T-cell (primary cell): Measurements from ENCODE around the gene PHYKPL. TPM values are rescaled to one million over a fixed set of nuclear protein-coding genes. Genes with fewer than 3 reads are reported as not detected.

Experiments
- ATAC-seq, 4 experiments: fragments of 200-7000 bp in 3 of 4; fragments of 150-1000 bp in 1 of 4; cut with Tn5 transposase; replicated peaks in 1 of 4; 1 replicate in 3 of 4; 2 replicates in 1 of 4; pipeline ENCODE4 v1.10.0; 2021; ENCODE audit warnings: moderate library complexity in 3 of 4, mild to moderate bottlenecking in 2 of 4, moderate number of reproducible peaks in 1 of 4
- CTCF ChIA-PET, 2 donors: fragments of 300-600 bp; sonication (Branson Sonifier 250); formaldehyde crosslinking; loops; one replicate each; lab custom pipeline; 2022; ENCODE audit warnings: antibody characterized with exemption in 2 of 2; lab: Charles Lee
- POLR2A ChIA-PET, 2 donors: fragments of 300-600 bp; sonication (Branson Sonifier 250); formaldehyde crosslinking; loops; one replicate each; lab custom pipeline; 2022; ENCODE audit warnings: antibody characterized with exemption in 2 of 2; lab: Charles Lee
- DNase-seq, 35 experiments: peaks; one replicate each; pipeline versions ENCODE4 v3.0.0 to v3.0.0-alpha.2; 2013 to 2023
- H3K27ac ChIP-seq: one replicate; pipeline ENCODE4 v1.5.1; 2013; ENCODE audit warnings: low read length
- H3K27me3 ChIP-seq, 2 experiments: replicated peaks in 1 of 2; 1 replicate in 1 of 2; 2 replicates in 1 of 2; pipeline versions ENCODE4 v1.6.1 to v1.7.0; 2013; ENCODE audit warnings: low read length in 1 of 2, mixed read lengths in 1 of 2; ENCODE audit not compliant: control insufficient read depth in 2 of 2, insufficient read depth in 2 of 2; ENCODE audit errors: extremely low read depth in 1 of 2
- H3K36me3 ChIP-seq, 2 donors: 1 replicate in 1 of 2; 2 replicates in 1 of 2; pipeline versions ENCODE4 v1.6.1 to v1.7.0; 2013; ENCODE audit warnings: low read length in 1 of 2; ENCODE audit not compliant: control insufficient read depth in 2 of 2, insufficient read depth in 1 of 2; ENCODE audit errors: extremely low read depth in 1 of 2
- H3K4me1 ChIP-seq, 2 experiments: 1 replicate in 1 of 2; 2 replicates in 1 of 2; pipeline versions ENCODE4 v1.6.1 to v1.7.0; 2013; ENCODE audit warnings: low read length in 2 of 2, mixed read lengths in 1 of 2; ENCODE audit not compliant: insufficient read depth in 2 of 2, control insufficient read depth in 1 of 2; ENCODE audit errors: extremely low read depth in 1 of 2
- H3K4me3 ChIP-seq, 2 donors: 1 replicate in 1 of 2; 2 replicates in 1 of 2; pipeline versions ENCODE4 v1.5.1 to v1.7.0; 2013; ENCODE audit warnings: mild to moderate bottlenecking in 2 of 2, low read length in 1 of 2, moderate library complexity in 1 of 2; ENCODE audit not compliant: control insufficient read depth in 1 of 2; ENCODE audit errors: extremely low read depth in 1 of 2
- H3K9me3 ChIP-seq: 2 replicates; pipeline ENCODE4 v1.7.0; 2013
- H3K27ac Mint-ChIP-seq, 2 donors: one replicate each; pipeline ENCODE4 v1.8.0; 2020 to 2021; ENCODE audit warnings: mild to moderate bottlenecking in 2 of 2, mixed read lengths in 2 of 2
- H3K27me3 Mint-ChIP-seq, 2 donors: one replicate each; pipeline ENCODE4 v1.8.0; 2021 to 2022; ENCODE audit warnings: mixed read lengths in 2 of 2
- H3K36me3 Mint-ChIP-seq: one replicate; pipeline ENCODE4 v1.8.0; 2021; ENCODE audit warnings: mixed read lengths
- H3K4me1 Mint-ChIP-seq, 3 donors: one replicate each; pipeline ENCODE4 v1.8.0; 2020 to 2022; ENCODE audit warnings: mixed read lengths in 3 of 3, mild to moderate bottlenecking in 1 of 3
- H3K4me3 Mint-ChIP-seq, 3 donors: one replicate each; pipeline ENCODE4 v1.8.0; 2020 to 2022; ENCODE audit warnings: mild to moderate bottlenecking in 3 of 3, mixed read lengths in 3 of 3, moderate library complexity in 3 of 3
- H3K9me3 Mint-ChIP-seq, 3 donors: one replicate each; pipeline ENCODE4 v1.8.0; 2020 to 2022; ENCODE audit warnings: mixed read lengths in 3 of 3
- WGBS: methylation state at CpG from one replicate; pipeline ENCODE4 v1.1.5; 2013; ENCODE audit warnings: missing lambda C conversion rate; ENCODE audit not compliant: insufficient coverage; 5-methylcytosine and 5-hydroxymethylcytosine counted together
- total RNA-seq, 35 experiments: library from RNA in 6 of 35; stranded (reverse) in 6 of 35; fragments of 120-200 nt in 1 of 35; gene quantifications; one replicate each; pipeline versions ENCODE4 v1.2.1 to v1.2.4 and lab custom pipeline; 2013 to 2026

The PHYKPL gene
- total RNA-seq, 5 donors from 2014 or later (not counting 1 experiment from before 2014, with no cell fraction given): 135 to 208 (median 193) TPM

DNA sequence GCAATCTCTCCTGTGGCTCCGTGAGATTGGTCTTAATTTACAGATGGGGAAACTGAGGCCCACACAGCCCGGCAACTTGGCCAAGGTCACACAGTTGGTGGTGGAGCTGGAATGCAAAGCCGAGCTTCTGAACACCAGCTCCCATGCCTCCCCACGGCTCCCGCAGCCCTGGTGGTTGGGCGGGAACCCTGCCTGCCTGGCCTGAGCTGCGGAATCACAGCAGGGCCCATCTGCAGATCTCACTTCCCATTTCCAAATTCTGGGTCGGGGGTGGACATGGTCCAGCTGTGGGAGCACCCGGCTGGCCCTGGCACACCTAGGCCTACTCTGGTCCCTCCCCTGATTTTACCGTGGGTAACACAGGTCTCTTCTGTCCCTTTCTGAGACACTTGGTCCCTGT is 35.3 kb upstream of the PHYKPL start:
- 92% methylated on average over 9 of the region's 10 CpGs for WGBS
- peaks cover under 1 to 6% (median 4%) of the 10 kb centered on the region in 3 donors for H3K9me3 Mint-ChIP-seq
- H3K27ac Mint-ChIP-seq: no peak overlapping the region
- no peak overlapping the region for H3K4me3 ChIP-seq
- POLR2A ChIA-PET: no interaction called here
- H3K4me1 Mint-ChIP-seq: no peaks in the 10 kb centered on the region
- no peaks in the 10 kb centered on the region for H3K9me3 ChIP-seq
- H3K36me3 ChIP-seq: no peaks in the 10 kb centered on the region
- no peak for DNase-seq
- H3K27ac ChIP-seq: no peak overlapping the region
- no peak overlapping the region for H3K4me3 Mint-ChIP-seq
- no peak for ATAC-seq
- CTCF ChIA-PET: no interaction called here
- no peaks in the 10 kb centered on the region for H3K4me1 ChIP-seq
- peaks cover 0 to 5% of the 10 kb centered on the region in 2 donors for H3K27me3 Mint-ChIP-seq
- H3K36me3 Mint-ChIP-seq: no peaks in the 10 kb centered on the region
- peaks cover 0 to 9% of the 10 kb centered on the region in 2 experiments for H3K27me3 ChIP-seq

DNA sequence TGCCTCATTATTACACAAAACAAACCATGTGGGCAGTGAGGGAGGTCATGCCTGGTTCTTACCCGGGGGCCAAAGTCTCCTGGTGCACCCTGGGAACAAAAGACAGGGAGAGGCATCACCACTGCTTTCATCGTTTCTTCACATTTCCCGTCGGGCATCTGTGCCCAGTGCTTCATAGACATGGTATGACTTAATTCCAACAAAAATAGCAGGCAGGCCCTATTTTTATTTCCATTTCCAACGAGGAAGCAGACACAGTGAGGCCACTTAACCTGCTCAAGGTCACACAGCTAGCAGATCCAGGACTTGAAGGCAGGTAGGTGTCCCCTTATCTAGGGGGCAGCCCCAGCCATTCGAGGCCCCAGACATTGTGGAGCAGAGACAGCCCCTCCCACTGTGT is 34.6 kb upstream of the PHYKPL start:
- H3K9me3 Mint-ChIP-seq: peaks cover 4 to 6% (median 4%) of the 10 kb centered on the region in 3 donors
- H3K27ac ChIP-seq: no peak overlapping the region
- peaks cover 0 to 5% of the 10 kb centered on the region in 2 donors for H3K27me3 Mint-ChIP-seq
- H3K4me3 ChIP-seq: no peak overlapping the region
- no peaks in the 10 kb centered on the region for H3K36me3 ChIP-seq
- no peak overlapping the region for H3K27ac Mint-ChIP-seq
- no peak overlapping the region for H3K4me3 Mint-ChIP-seq
- 93% methylated on average over 4 of the region's 6 CpGs for WGBS
- H3K36me3 Mint-ChIP-seq: no peaks in the 10 kb centered on the region
- CTCF ChIA-PET: no interaction called here
- peaks cover 0 to 7% of the 10 kb centered on the region in 2 experiments for H3K27me3 ChIP-seq
- H3K4me1 ChIP-seq: no peaks in the 10 kb centered on the region
- H3K4me1 Mint-ChIP-seq: no peaks in the 10 kb centered on the region
- POLR2A ChIA-PET: no interaction called here
- no peak for ATAC-seq
- no peak for DNase-seq
- H3K9me3 ChIP-seq: no peaks in the 10 kb centered on the region

DNA sequence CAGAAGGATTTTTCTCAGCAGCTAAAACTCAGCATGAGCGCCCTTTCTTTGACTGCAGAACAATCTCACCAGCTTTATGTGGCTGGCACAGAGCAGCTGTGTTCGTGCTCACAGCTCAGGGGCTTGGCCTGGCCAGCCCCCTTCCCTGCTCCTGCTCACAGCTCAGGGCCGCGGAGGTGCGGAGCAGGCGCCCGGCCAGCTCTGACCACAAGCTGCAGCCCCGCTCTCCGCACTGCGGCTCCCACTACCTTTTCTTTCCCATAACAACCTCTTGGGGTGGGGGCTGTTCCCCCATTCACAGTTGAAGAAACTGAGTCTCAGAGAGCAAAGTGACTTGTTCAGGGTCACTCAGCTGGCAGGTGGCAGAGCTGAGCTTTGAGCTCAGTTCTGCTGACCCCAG is 34.0 kb upstream of the PHYKPL start:
- Histone ChIP-seq H3K36me3 (no peaks in the 10 kb centered on the region), H3K4me1 (no peaks in the 10 kb centered on the region), H3K4me3 (no peak overlapping the region), H3K27me3 (peaks cover 0 to 7% of the 10 kb centered on the region in 2 experiments), H3K27ac (no peak overlapping the region), H3K9me3 (no peaks in the 10 kb centered on the region)
- Mint-ChIP-seq H3K27ac (no peak overlapping the region), H3K27me3 (peaks cover 0 to 5% of the 10 kb centered on the region in 2 donors), H3K4me3 (no peak overlapping the region), H3K4me1 (no peaks in the 10 kb centered on the region), H3K36me3 (no peaks in the 10 kb centered on the region), H3K9me3 (peaks cover 4 to 6% (median 4%) of the 10 kb centered on the region in 3 donors)
- 88% methylated on average over 9 of the region's 10 CpGs for WGBS
- ChIA-PET POLR2A (no interaction called here), CTCF (no interaction called here)
- DNase-seq (no peak), ATAC-seq (no peak)

DNA sequence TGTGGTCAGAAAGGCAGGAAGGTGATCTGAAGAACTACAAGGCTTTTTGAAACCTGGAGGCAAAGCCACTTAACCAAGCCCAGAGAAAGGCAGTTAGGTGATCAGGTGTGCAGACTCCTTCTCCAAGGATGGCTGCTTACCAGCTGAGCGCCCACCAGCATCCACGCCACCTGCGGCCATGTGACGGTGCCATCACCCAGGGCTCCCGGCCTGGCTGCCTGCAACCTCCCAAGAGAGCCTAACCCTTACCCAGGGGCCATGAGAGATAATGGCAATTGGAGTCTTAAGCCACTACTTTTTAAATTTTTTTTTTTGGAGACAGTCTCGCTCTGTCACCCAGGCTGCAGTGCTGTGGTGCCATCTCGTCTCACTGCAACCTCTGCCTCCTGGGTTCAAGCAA is 33.1 kb upstream of the PHYKPL start:
- Histone ChIP-seq H3K4me1 (no peaks in the 10 kb centered on the region), H3K36me3 (no peaks in the 10 kb centered on the region), H3K4me3 (no peak overlapping the region), H3K27me3 (peaks cover 0 to 8% of the 10 kb centered on the region in 2 experiments), H3K9me3 (no peaks in the 10 kb centered on the region), H3K27ac (no peak overlapping the region)
- CTCF ChIA-PET: no interaction called here
- Mint-ChIP-seq H3K27ac (no peak overlapping the region), H3K36me3 (no peaks in the 10 kb centered on the region), H3K4me1 (no peaks in the 10 kb centered on the region), H3K9me3 (peaks cover 4 to 6% (median 4%) of the 10 kb centered on the region in 3 donors), H3K4me3 (no peak overlapping the region), H3K27me3 (no peaks in the 10 kb centered on the region)
- POLR2A ChIA-PET: no interaction called here
- DNase-seq: no peak
- WGBS: 84% methylated on average over 5 of the region's 7 CpGs
- ATAC-seq: no peak

DNA sequence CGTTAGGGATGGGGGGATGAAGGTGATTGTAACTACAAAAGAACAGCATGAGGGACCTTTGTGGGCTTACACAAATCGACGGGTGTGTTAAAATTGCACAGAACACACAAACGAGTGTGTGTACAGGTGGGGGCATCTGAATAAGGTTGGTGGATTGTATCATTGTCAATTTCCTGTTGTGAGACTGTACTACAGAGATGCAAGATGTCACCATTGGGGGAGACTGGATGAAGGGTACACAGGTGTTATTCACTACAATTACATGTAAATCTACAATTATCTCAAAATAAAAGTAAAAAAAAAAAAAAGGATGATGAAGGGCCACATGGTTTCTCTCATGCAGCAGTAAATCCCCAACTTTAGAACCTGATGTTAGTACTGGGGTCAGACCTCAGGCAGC is 31.4 kb upstream of the PHYKPL start:
- Histone ChIP-seq H3K27ac (no peak overlapping the region), H3K4me3 (no peak overlapping the region), H3K4me1 (no peaks in the 10 kb centered on the region), H3K9me3 (no peaks in the 10 kb centered on the region), H3K27me3 (peaks cover 0 to 4% of the 10 kb centered on the region in 2 experiments), H3K36me3 (no peaks in the 10 kb centered on the region)
- no peak for ATAC-seq
- Mint-ChIP-seq H3K27me3 (no peaks in the 10 kb centered on the region), H3K9me3 (peaks cover 4 to 6% (median 4%) of the 10 kb centered on the region in 3 donors), H3K4me1 (no peaks in the 10 kb centered on the region), H3K27ac (no peak overlapping the region), H3K4me3 (no peak overlapping the region), H3K36me3 (no peaks in the 10 kb centered on the region)
- ChIA-PET CTCF (no interaction called here), POLR2A (no interaction called here)
- no peak for DNase-seq
- 81% methylated on average over 3 of the region's 4 CpGs for WGBS

DNA sequence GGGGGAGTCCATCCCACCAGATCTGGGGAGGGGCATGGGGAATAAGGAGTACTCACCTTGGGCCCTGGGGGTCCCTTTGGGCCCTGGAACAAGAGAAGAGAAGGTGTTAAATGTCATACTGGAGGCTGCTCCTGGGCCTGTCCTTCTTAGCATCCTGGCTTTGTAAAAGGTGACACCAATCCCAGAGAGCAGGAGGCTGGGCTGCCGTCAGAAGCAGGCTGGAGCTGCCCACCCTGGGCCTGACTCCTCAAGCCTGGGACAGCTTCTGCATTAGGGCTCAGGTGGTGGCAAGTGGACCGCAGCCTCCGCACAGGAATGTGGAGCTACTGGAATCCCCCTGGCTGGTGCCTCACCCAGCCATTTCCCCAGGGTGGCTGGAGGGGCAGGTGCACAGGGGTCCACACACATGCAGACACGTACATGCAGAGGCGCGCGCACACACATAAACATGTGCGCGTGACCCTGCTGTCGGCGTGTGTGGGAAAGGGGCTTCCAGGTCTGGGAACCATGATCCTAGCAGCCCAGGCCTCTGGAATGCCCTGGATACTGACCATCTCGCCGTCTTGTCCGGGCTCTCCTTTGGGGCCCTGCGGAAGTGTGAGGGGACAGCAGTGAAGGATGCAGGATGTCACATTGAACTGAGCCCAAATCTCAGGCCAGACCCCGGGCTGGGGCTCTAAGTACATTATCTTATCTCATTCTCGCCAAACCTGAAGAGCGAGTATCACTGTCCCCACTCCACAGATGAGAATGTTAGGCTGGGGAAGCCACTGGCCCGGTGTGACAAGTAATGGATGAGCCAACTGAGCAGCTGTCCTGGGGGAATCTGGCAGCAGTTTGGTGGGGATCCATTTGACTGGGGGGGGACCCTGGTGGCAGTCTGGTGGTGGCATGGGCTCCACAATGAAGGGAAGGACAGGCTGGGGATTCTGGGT is 29.3 kb upstream of the PHYKPL start:
- Mint-ChIP-seq H3K4me1 (no peaks in the 10 kb centered on the region), H3K27ac (no peak overlapping the region), H3K9me3 (peaks cover 4 to 6% (median 4%) of the 10 kb centered on the region in 3 donors), H3K4me3 (no peak overlapping the region), H3K36me3 (no peaks in the 10 kb centered on the region), H3K27me3 (no peaks in the 10 kb centered on the region)
- no peak for DNase-seq
- Histone ChIP-seq H3K27ac (no peak overlapping the region), H3K36me3 (no peaks in the 10 kb centered on the region), H3K4me1 (no peaks in the 10 kb centered on the region), H3K27me3 (peaks cover 0 to 4% of the 10 kb centered on the region in 2 experiments), H3K9me3 (no peaks in the 10 kb centered on the region), H3K4me3 (no peak overlapping the region)
- 97% methylated on average over 15 of the region's 19 CpGs for WGBS
- CTCF ChIA-PET: no interaction called here
- POLR2A ChIA-PET: no interaction called here
- ATAC-seq: no peak
